ENCODE results near the gene CIAO2B.
"Not testable (repeated sequence)": the region's sequence is repeated elsewhere in the genome, so short reads cannot be mapped to it uniquely, and the experiment has no call there.

The CIAO2B gene

GRCh38 chr16:66903544-66904427, 30.4 kb downstream of the CIAO2B start:
- DNase-seq (ENCODE audit: low read depth): no peak

GRCh38 chr16:66902648-66903543, 31.3 kb downstream of the CIAO2B start:
- DNase-seq (ENCODE audit: low read depth): no peak

- no peak for DNase-seq (ENCODE audit: low read depth)
Measured at GRCh38 chr16:66901626-66902025, 32.6 kb downstream of the CIAO2B start.

- no peak for DNase-seq (ENCODE audit: low read depth)
Measured at GRCh38 chr16:66900721-66901441, 33.3 kb downstream of the CIAO2B start.

GRCh38 chr16:66899945-66900710, 34.1 kb downstream of the CIAO2B start:
- DNase-seq (ENCODE audit: low read depth): no peak

GRCh38 chr16:66899310-66899944, 34.8 kb downstream of the CIAO2B start:
- DNase-seq (ENCODE audit: low read depth): no peak

- no peak for DNase-seq (ENCODE audit: low read depth)
Measured at GRCh38 chr16:66898933-66899309, 35.3 kb downstream of the CIAO2B start.

- no peak for DNase-seq (ENCODE audit: low read depth)
Measured at GRCh38 chr16:66898207-66898606, 36.0 kb downstream of the CIAO2B start.

- DNase-seq (ENCODE audit: low read depth): not testable (repeated sequence)
Measured at GRCh38 chr16:66896682-66897081, 37.5 kb downstream of the CIAO2B start.

- no peak for DNase-seq (ENCODE audit: low read depth)
Measured at GRCh38 chr16:66895999-66896398, 38.2 kb downstream of the CIAO2B start.

GRCh38 chr16:66895689-66895979, 38.6 kb downstream of the CIAO2B start:
- DNase-seq (ENCODE audit: low read depth): no peak

GRCh38 chr16:66894948-66895688, 39.1 kb downstream of the CIAO2B start:
- peak; percentile 30 for DNase-seq (ENCODE audit: low read depth)

GRCh38 chr16:66894055-66894454, 40.1 kb downstream of the CIAO2B start:
- DNase-seq (ENCODE audit: low read depth): no peak

- no peak for DNase-seq (ENCODE audit: low read depth)
Measured at GRCh38 chr16:66891797-66892196, 42.4 kb downstream of the CIAO2B start.

GRCh38 chr16:66891360-66891759, 42.8 kb downstream of the CIAO2B start:
- no peak for DNase-seq (ENCODE audit: low read depth)

- DNase-seq (ENCODE audit: low read depth): no peak
Measured at GRCh38 chr16:66890799-66891198, 43.4 kb downstream of the CIAO2B start.

GRCh38 chr16:66889622-66890021, 44.6 kb downstream of the CIAO2B start:
- DNase-seq (ENCODE audit: low read depth): no peak

- no peak for DNase-seq (ENCODE audit: low read depth)
Measured at GRCh38 chr16:66888647-66889615, 45.3 kb downstream of the CIAO2B start.

- DNase-seq (ENCODE audit: low read depth): no peak
Measured at GRCh38 chr16:66886914-66887313, 47.3 kb downstream of the CIAO2B start.

All from stimulated activated CD8-positive, alpha-beta memory T cell treated with anti-CD3 and anti-CD28 coated beads, Interleukin-12 subunit alpha, Interleukin-12 subunit beta, amount 100 ng/mL, for 1 hour (primary cell).